HG02840 (cell line): Measurements from ENCODE around the gene EFNA2.

ENCODE experiments used
- ATAC-seq: cut with Tn5 transposase; IDR thresholded peaks from one replicate; pipeline ENCODE4 v1.9.1; 2021; ENCODE audit warnings: mild to moderate bottlenecking, moderate library complexity, moderate number of reproducible peaks; ENCODE audit not compliant: unreplicated experiment, low FRiP score

The EFNA2 gene

GRCh38 chr19:1270213-1270853, 15.3 kb upstream of the EFNA2 start:
- ATAC-seq, result no peak

GRCh38 chr19:1270854-1271527, 14.7 kb upstream of the EFNA2 start:
- no peak for ATAC-seq

- no peak for ATAC-seq
These were observed 13.9 kb upstream of the EFNA2 start for GRCh38 chr19:1271528-1272422.

- no peak for ATAC-seq
These were observed 13.0 kb upstream of the EFNA2 start for GRCh38 chr19:1272423-1273262.

GRCh38 chr19:1273263-1274041, 12.2 kb upstream of the EFNA2 start:
- ATAC-seq, result no peak

GRCh38 chr19:1274081-1274851, 11.4 kb upstream of the EFNA2 start:
- ATAC-seq, result no peak

GRCh38 chr19:1274852-1275259, 10.8 kb upstream of the EFNA2 start:
- ATAC-seq, result no peak

- ATAC-seq, result peak; percentile 78
These were observed 10.3 kb upstream of the EFNA2 start, which contains the start of gene FAM174C for GRCh38 chr19:1275260-1275975. Gene FAM174C (plus strand): TSS chr19:1275530. CDS start chr19:1275550, 20 bp downstream.

- ATAC-seq, result peak; percentile 0
These were observed 9.6 kb upstream of the EFNA2 start for GRCh38 chr19:1275976-1276627.

- ATAC-seq, result no peak
These were observed 9.0 kb upstream of the EFNA2 start for GRCh38 chr19:1276628-1277022.

- no peak for ATAC-seq
These were observed 8.6 kb upstream of the EFNA2 start for GRCh38 chr19:1277061-1277460.

- ATAC-seq, result no peak
These were observed 7.6 kb upstream of the EFNA2 start for GRCh38 chr19:1278074-1278473.

- no peak for ATAC-seq
These were observed 6.7 kb upstream of the EFNA2 start for GRCh38 chr19:1278713-1279660.

GRCh38 chr19:1279782-1280341, 5.8 kb upstream of the EFNA2 start:
- no peak for ATAC-seq

GRCh38 chr19:1280636-1281568, 4.8 kb upstream of the EFNA2 start:
- no peak for ATAC-seq
